SU-DHL-6 (cell line): ENCODE data around the gene KLHL30.
"Not testable (repeated sequence)": the region's sequence is repeated elsewhere in the genome, so short reads cannot be mapped to it uniquely, and the experiment has no call there.

Experiments
- H2AFZ ChIP-seq: fragments of 200-600 bp; sonication (generic); 2 replicates; pipeline ENCODE4 v1.6.1; 2014; ENCODE audit warnings: low read depth, mild to moderate bottlenecking, moderate library complexity, mixed read lengths, antibody characterized with exemption, low read length; ENCODE audit not compliant: severe bottlenecking
- H3F3A ChIP-seq: fragments of 200-600 bp; shearing (Covaris generic); 2 replicates; pipeline ENCODE4 v1.6.0; 2016; ENCODE audit warnings: antibody characterized with exemption, mild to moderate bottlenecking; ENCODE audit not compliant: insufficient read depth
- H3K27ac ChIP-seq: fragments of 200-600 bp; sonication (generic); 2 replicates; pipeline ENCODE4 v1.5.1; 2016; ENCODE audit warnings: low read depth, mild to moderate bottlenecking, low read length, moderate library complexity, mixed read lengths
- H3K27me3 ChIP-seq: fragments of 200-600 bp; sonication (generic), shearing (Covaris generic); 2 replicates; pipeline ENCODE4 v1.6.0; 2014; ENCODE audit warnings: mild to moderate bottlenecking, low read length
- H3K36me3 ChIP-seq: fragments of 200-600 bp; sonication (generic); 2 replicates; pipeline ENCODE4 v1.6.1; 2014; ENCODE audit warnings: mild to moderate bottlenecking, low read length, mixed read lengths
- H3K4me2 ChIP-seq: fragments of 300-600, 200-600 bp; shearing (Covaris generic), sonication (generic); 2 replicates; pipeline ENCODE4 v1.6.0; 2014; ENCODE audit warnings: low read length, low read depth, mild to moderate bottlenecking; ENCODE audit not compliant: poor library complexity, severe bottlenecking
- H3K4me3 ChIP-seq: fragments of 200-600 bp; sonication (generic); 2 replicates; pipeline ENCODE4 v1.5.1; 2014; ENCODE audit warnings: antibody characterized with exemption, low read length, mild to moderate bottlenecking, mixed read lengths; ENCODE audit not compliant: insufficient read depth, poor library complexity, severe bottlenecking
- H3K79me2 ChIP-seq: fragments of 200-600 bp; sonication (generic); 2 replicates; pipeline ENCODE4 v1.6.1; 2014; ENCODE audit warnings: mild to moderate bottlenecking, low read length, moderate library complexity; ENCODE audit not compliant: insufficient read depth
- H3K9ac ChIP-seq: fragments of 200-600 bp; sonication (generic); 2 replicates; pipeline ENCODE4 v1.7.0; 2014; ENCODE audit warnings: mild to moderate bottlenecking, low read length
- H3K9me2 ChIP-seq: fragments of 200-600 bp; sonication (generic); replicated peaks from 2 replicates; pipeline ENCODE4 v1.6.1; 2014; ENCODE audit warnings: low read length; ENCODE audit not compliant: insufficient read depth
- H3K9me3 ChIP-seq: fragments of 200-600 bp; sonication (generic); 2 replicates; pipeline ENCODE4 v1.6.1; 2014; ENCODE audit warnings: low read length, mixed read lengths; ENCODE audit not compliant: insufficient read depth
- H4K20me1 ChIP-seq: fragments of 200-600 bp; sonication (generic); 2 replicates; pipeline ENCODE4 v1.6.1; 2014; ENCODE audit warnings: low read depth, mild to moderate bottlenecking, antibody characterized with exemption, low read length, moderate library complexity, mixed read lengths
- CTCF ChIP-seq: fragments of 200-600 bp; sonication (generic); IDR thresholded peaks from one replicate; pipeline ENCODE4 v1.5.1; 2017; ENCODE audit warnings: antibody characterized with exemption, mild to moderate bottlenecking, low read length, moderate library complexity; ENCODE audit not compliant: insufficient read depth, poor library complexity, severe bottlenecking
- EZH2phosphoT487 ChIP-seq: fragments of 200-600 bp; sonication (generic), shearing (Covaris generic); conservative IDR thresholded peaks from 2 replicates; pipeline ENCODE4 v1.6.1; 2018; ENCODE audit warnings: mild to moderate bottlenecking, antibody characterized with exemption, low read length, moderate library complexity, mixed read lengths

Gene KLHL30

GRCh38 chr2:238169048-238169707, 30.7 kb downstream of the KLHL30 start:
- H3K4me3 ChIP-seq, result no peak overlapping the region
- no peak overlapping the region for H3K4me2 ChIP-seq
- no peak overlapping the region for H2AFZ ChIP-seq
- H3K27ac ChIP-seq, result no peak overlapping the region
- no peaks in the 10 kb centered on the region for H3K27me3 ChIP-seq
- H3K79me2 ChIP-seq, result no peaks in the 10 kb centered on the region
- H4K20me1 ChIP-seq, result no peaks in the 10 kb centered on the region
- peaks cover 4% of the 10 kb centered on the region; the same call in 1 of the 2 replicates for H3F3A ChIP-seq
- no peak for TF ChIP-seq CTCF
- no peak for TF ChIP-seq EZH2phosphoT487
- H3K9me2 ChIP-seq, result no peaks in the 10 kb centered on the region
- H3K9ac ChIP-seq, result no peak overlapping the region
- H3K36me3 ChIP-seq, result no peaks in the 10 kb centered on the region; the same call in 1 of the 2 replicates
- H3K9me3 ChIP-seq, result no peaks in the 10 kb centered on the region

- no peaks in the 10 kb centered on the region for H3K9me3 ChIP-seq
- H3K4me3 ChIP-seq, result no peak overlapping the region
- H3K9me2 ChIP-seq, result no peaks in the 10 kb centered on the region
- H3K79me2 ChIP-seq, result no peaks in the 10 kb centered on the region
- no peak overlapping the region for H2AFZ ChIP-seq
- H3K36me3 ChIP-seq, result no peaks in the 10 kb centered on the region; the same call in 1 of the 2 replicates
- H3K9ac ChIP-seq, result no peak overlapping the region
- TF ChIP-seq EZH2phosphoT487 (no peak), CTCF (no peak)
- no peak overlapping the region for H3K27ac ChIP-seq
- H3F3A ChIP-seq, result peaks cover 4% of the 10 kb centered on the region; the same call in 1 of the 2 replicates
- no peaks in the 10 kb centered on the region for H3K27me3 ChIP-seq
- no peaks in the 10 kb centered on the region for H4K20me1 ChIP-seq
- H3K4me2 ChIP-seq, result no peak overlapping the region
Observed at GRCh38 chr2:238169708-238170251, 31.3 kb downstream of the KLHL30 start.

- no peak overlapping the region for H2AFZ ChIP-seq
- no peaks in the 10 kb centered on the region for H3K79me2 ChIP-seq
- no peaks in the 10 kb centered on the region for H3K27me3 ChIP-seq
- no peak overlapping the region for H3K4me3 ChIP-seq
- no peaks in the 10 kb centered on the region for H3K9me2 ChIP-seq
- TF ChIP-seq CTCF, result no peak
- no peak for TF ChIP-seq EZH2phosphoT487
- no peaks in the 10 kb centered on the region for H3K9me3 ChIP-seq
- no peak overlapping the region for H3K4me2 ChIP-seq
- H3K36me3 ChIP-seq, result no peaks in the 10 kb centered on the region; the same call in 1 of the 2 replicates
- peaks cover 4% of the 10 kb centered on the region; the same call in 1 of the 2 replicates for H3F3A ChIP-seq
- no peak overlapping the region for H3K27ac ChIP-seq
- H4K20me1 ChIP-seq, result no peaks in the 10 kb centered on the region
- H3K9ac ChIP-seq, result no peak overlapping the region
Observed at GRCh38 chr2:238170386-238171071, 32.1 kb downstream of the KLHL30 start.

- H2AFZ ChIP-seq, H3K27me3 ChIP-seq, H3K79me2 ChIP-seq, H3K36me3 ChIP-seq, H3K4me3 ChIP-seq, H3K4me2 ChIP-seq, H3K9me2 ChIP-seq, H3K9ac ChIP-seq, H3F3A ChIP-seq, H4K20me1 ChIP-seq, H3K27ac ChIP-seq, H3K9me3 ChIP-seq: not testable (repeated sequence)
Observed at GRCh38 chr2:238171072-238171431, 32.6 kb downstream of the KLHL30 start.
